ENCODE measurements around the gene ITFG2.

GRCh38 chr12:2768224-2768961 lies 44.1 kb upstream of the ITFG2 start:
- TF ChIP-seq PRDM10 (IDR thresholded peaks at IDR 0.05; ENCODE audit: partially characterized antibody): no peak
- TF ChIP-seq POLR2AphosphoS2 (IDR thresholded peaks at IDR 0.05; ENCODE audit: low read length): no peak
- no peak for TF ChIP-seq SMC3 (conservative IDR thresholded peaks at IDR 0.05; ENCODE audit: insufficient read depth, low read depth, low read length)
- no peak for TF ChIP-seq NCOA4 (IDR thresholded peaks at IDR 0.05; ENCODE audit: partially characterized antibody)
- no peak for TF ChIP-seq CTCF (IDR thresholded peaks at IDR 0.05 in 2 of 3, conservative IDR thresholded peaks at IDR 0.05 in 1 of 3; ENCODE audit: insufficient read depth in 2 of 3, low read depth in 1 of 3, low read length in 3 of 3)
- no peak for TF ChIP-seq YY1 (IDR thresholded peaks at IDR 0.05; ENCODE audit: borderline replicate concordance in 1 of 3, control insufficient read depth in 1 of 3, extremely low read depth in 1 of 3, insufficient read depth in 3 of 3, insufficient read length in 1 of 3, insufficient replicate concordance in 2 of 3, low read depth in 1 of 3, low read length in 2 of 3)
- no peak for TF ChIP-seq MITF (IDR thresholded peaks at IDR 0.05)
- TF ChIP-seq SMARCC2 (IDR thresholded peaks at IDR 0.05; ENCODE audit: low read depth): no peak
- TF ChIP-seq ZNF778 (CRISPR knock-in tag; IDR thresholded peaks at IDR 0.05): no peak
- TF ChIP-seq HIVEP1 (CRISPR knock-in tag; IDR thresholded peaks at IDR 0.05): no peak

All from K562 (cell line).